ENCODE results near the gene PRX.
"Not testable (repeated sequence)": the region's sequence is repeated elsewhere in the genome, so short reads cannot be mapped to it uniquely, and the experiment has no call there.

DNA sequence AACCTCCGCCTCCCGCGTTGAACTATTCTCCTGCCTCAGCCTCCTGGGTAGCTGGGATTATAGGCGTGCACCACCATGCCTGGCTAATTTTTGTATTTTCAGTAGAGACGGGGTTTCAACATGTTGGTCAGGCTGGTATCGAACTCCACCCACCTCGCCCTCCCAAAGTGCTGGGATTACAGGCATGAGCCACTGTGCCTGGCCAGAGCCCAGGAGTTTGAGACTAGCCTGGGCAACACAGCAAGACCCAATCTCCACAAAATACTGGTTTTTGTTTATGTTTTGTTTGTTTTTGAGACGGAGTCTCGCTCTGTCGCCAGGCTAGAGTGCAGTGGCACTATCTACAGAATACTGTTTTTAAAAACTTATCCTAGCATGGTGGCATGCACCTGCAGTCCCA, 17.1 kb upstream of the PRX start:
- not testable (repeated sequence) for TF ChIP-seq POLR2A, POLR2AphosphoS5 (IDR thresholded peaks at IDR 0.05)
- TF ChIP-seq, protein P1, sequence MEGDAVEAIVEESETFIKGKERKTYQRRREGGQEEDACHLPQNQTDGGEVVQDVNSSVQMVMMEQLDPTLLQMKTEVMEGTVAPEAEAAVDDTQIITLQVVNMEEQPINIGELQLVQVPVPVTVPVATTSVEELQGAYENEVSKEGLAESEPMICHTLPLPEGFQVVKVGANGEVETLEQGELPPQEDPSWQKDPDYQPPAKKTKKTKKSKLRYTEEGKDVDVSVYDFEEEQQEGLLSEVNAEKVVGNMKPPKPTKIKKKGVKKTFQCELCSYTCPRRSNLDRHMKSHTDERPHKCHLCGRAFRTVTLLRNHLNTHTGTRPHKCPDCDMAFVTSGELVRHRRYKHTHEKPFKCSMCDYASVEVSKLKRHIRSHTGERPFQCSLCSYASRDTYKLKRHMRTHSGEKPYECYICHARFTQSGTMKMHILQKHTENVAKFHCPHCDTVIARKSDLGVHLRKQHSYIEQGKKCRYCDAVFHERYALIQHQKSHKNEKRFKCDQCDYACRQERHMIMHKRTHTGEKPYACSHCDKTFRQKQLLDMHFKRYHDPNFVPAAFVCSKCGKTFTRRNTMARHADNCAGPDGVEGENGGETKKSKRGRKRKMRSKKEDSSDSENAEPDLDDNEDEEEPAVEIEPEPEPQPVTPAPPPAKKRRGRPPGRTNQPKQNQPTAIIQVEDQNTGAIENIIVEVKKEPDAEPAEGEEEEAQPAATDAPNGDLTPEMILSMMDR (IDR thresholded peaks at IDR 0.05), result not testable (repeated sequence)

Measured in transverse colon (tissue), 4 donors.